GM23248 (cell line): ENCODE results near the gene STXBP6.

Experiments
- EZH2 ChIP-seq: fragments of 200-600 bp; sonication (generic); IDR thresholded peaks from 2 replicates; pipeline ENCODE4 v1.6.1; 2018; ENCODE audit warnings: antibody characterized with exemption, mild to moderate bottlenecking; ENCODE audit not compliant: insufficient read depth, poor library complexity, severe bottlenecking
- EZH2phosphoT487 ChIP-seq: fragments of 200-600 bp; sonication (generic); IDR thresholded peaks from 2 replicates; pipeline ENCODE4 v1.6.1; 2018; ENCODE audit warnings: antibody characterized with exemption, moderate library complexity, mild to moderate bottlenecking, low read depth; ENCODE audit not compliant: insufficient read depth

DNA sequence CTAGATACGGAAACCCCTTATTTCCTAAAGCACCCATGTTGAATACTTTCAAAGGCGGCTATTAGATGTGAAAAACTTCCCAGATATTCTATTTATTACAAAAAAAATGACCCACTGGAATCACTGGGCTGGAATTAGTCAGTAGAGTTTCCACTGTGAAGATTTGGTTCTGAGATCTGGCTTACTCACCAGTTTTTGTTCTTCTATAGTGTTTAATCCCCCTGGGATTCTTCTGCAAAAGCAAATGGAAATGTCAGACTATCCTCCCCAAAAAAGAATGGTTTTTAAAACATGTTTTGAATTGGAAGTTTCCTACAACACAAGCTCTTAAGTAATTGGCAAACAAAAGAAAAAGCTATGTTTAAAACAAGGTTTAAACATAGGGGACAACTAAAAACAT, 166.4 kb downstream of the STXBP6 start:
- no peak for TF ChIP-seq EZH2
- no peak for TF ChIP-seq EZH2phosphoT487
